ENCODE data around the gene NEURL2. TPM values are rescaled to one million over a fixed set of nuclear protein-coding genes. Genes with fewer than 3 reads are reported as not detected.
A peak's percentile ranks its signal among the peaks of the same experiment; 100 is the strongest.

NEURL2 gene
- polyA plus RNA-seq, 1 donor (not counting 4 experiments of a cell fraction or from before 2014, with no cell fraction given), result 0.49 TPM

DNA sequence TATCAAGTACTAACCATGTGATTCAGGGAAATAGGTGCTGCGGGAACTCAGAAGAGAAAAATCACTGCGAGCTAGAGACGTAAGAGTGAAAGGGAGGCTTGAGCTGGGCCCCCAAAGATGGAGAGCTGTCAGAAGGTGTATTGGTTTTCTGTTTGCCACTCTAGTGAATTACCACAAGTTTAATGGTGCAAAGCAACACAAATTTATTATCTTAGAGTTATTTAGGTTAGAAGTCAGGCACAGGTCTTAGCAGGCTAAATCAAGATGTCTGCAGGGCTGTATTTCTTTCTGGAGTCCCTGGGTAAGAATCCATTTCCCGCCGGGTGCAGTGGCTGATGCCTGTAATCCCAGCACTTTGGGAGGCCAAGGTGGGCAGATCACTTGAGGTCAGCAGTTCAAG, 31.1 kb downstream of the NEURL2 start:
- FAIRE-seq (no peak), DNase-seq (ENCODE audit: low read depth, low spot score) (no peak)
- H3K4me1 ChIP-seq (ENCODE audit: control insufficient read depth, extremely low read depth, insufficient read depth, low read length), result peaks cover 14% of the 10 kb centered on the region
- H3K36me3 ChIP-seq (ENCODE audit: control insufficient read depth in 2 of 2, extremely low read depth in 1 of 2, insufficient read depth in 2 of 2, low read length in 2 of 2), result no peaks in the 10 kb centered on the region
- no peaks in the 10 kb centered on the region for H4K20me1 ChIP-seq (ENCODE audit: control insufficient read depth, extremely low read depth, insufficient read depth, low read length)
- no peaks in the 10 kb centered on the region for H3K9me3 ChIP-seq (ENCODE audit: control insufficient read depth, low read depth, low read length)
- H2AFZ ChIP-seq (ENCODE audit: control insufficient read depth, low read length), result no peak overlapping the region
- H3K4me2 ChIP-seq (ENCODE audit: control insufficient read depth, extremely low read depth, insufficient read depth, low read depth, low read length), result no peak overlapping the region
- no peak overlapping the region for H3K4me3 ChIP-seq (ENCODE audit: control insufficient read depth in 2 of 3, extremely low read depth in 1 of 3, insufficient read depth in 2 of 3, low read depth in 1 of 3, low read length in 3 of 3)
- dilution Hi-C loops (cut with MboI; ENCODE audit: extremely low pct_ligation_motif_present, low sequenced_read_pairs), result no loop called here
- no peak overlapping the region for H3K27ac ChIP-seq (ENCODE audit: control insufficient read depth, insufficient read depth, low read length)
- no peak overlapping the region for H3K9ac ChIP-seq (ENCODE audit: control insufficient read depth, extremely low read depth, insufficient read depth, low read length)
- peaks cover 2% of the 10 kb centered on the region for H3K9me1 ChIP-seq (ENCODE audit: control insufficient read depth, extremely low read depth, insufficient read depth, low read length)
- H3K27me3 ChIP-seq (ENCODE audit: control insufficient read depth, extremely low read depth, insufficient read depth, low read length), result no peaks in the 10 kb centered on the region
- TF ChIP-seq, protein P1, sequence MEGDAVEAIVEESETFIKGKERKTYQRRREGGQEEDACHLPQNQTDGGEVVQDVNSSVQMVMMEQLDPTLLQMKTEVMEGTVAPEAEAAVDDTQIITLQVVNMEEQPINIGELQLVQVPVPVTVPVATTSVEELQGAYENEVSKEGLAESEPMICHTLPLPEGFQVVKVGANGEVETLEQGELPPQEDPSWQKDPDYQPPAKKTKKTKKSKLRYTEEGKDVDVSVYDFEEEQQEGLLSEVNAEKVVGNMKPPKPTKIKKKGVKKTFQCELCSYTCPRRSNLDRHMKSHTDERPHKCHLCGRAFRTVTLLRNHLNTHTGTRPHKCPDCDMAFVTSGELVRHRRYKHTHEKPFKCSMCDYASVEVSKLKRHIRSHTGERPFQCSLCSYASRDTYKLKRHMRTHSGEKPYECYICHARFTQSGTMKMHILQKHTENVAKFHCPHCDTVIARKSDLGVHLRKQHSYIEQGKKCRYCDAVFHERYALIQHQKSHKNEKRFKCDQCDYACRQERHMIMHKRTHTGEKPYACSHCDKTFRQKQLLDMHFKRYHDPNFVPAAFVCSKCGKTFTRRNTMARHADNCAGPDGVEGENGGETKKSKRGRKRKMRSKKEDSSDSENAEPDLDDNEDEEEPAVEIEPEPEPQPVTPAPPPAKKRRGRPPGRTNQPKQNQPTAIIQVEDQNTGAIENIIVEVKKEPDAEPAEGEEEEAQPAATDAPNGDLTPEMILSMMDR (optimal IDR thresholded peaks at IDR 0.05 in 1 of 3, IDR thresholded peaks at IDR 0.05 in 1 of 3, conservative IDR thresholded peaks at IDR 0.05 in 1 of 3; ENCODE audit: extremely low read depth in 1 of 3, insufficient read depth in 2 of 3, low read length in 3 of 3), result no peak
- H3K79me2 ChIP-seq (ENCODE audit: control insufficient read depth, insufficient read depth, low read length), result peaks cover 17% of the 10 kb centered on the region

DNA sequence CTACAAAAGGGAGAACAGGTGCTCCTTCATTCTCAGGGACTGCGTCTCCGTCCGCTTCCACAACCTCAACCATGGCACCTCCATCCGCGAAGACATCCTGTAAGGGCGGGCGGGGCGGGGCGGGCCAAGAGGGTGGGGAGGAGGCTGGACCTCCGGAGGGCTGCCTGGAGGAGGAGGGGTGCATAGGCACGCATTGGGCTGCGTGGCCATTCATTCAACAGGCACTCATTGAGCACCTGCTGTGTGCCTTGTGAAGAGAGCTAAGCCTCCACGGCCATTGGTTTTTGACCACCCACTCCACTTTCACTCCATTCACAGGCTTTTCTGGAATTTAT, 33.2 kb downstream of the NEURL2 start:
- dilution Hi-C loops (cut with MboI; ENCODE audit: extremely low pct_ligation_motif_present, low sequenced_read_pairs), result no loop called here
- Histone ChIP-seq H3K36me3 (ENCODE audit: control insufficient read depth in 2 of 2, extremely low read depth in 1 of 2, insufficient read depth in 2 of 2, low read length in 2 of 2) (no peaks in the 10 kb centered on the region), H3K27ac (ENCODE audit: control insufficient read depth, insufficient read depth, low read length) (peak overlapping the region; percentile 43), H3K4me3 (ENCODE audit: control insufficient read depth in 2 of 3, extremely low read depth in 1 of 3, insufficient read depth in 2 of 3, low read depth in 1 of 3, low read length in 3 of 3) (peak overlapping the region; percentile 77 to 98 (median 93)), H3K4me1 (ENCODE audit: control insufficient read depth, extremely low read depth, insufficient read depth, low read length) (peaks cover 14% of the 10 kb centered on the region), H3K9me3 (ENCODE audit: control insufficient read depth, low read depth, low read length) (no peaks in the 10 kb centered on the region), H3K9ac (ENCODE audit: control insufficient read depth, extremely low read depth, insufficient read depth, low read length) (peak overlapping the region; percentile 82), H3K79me2 (ENCODE audit: control insufficient read depth, insufficient read depth, low read length) (peaks cover 18% of the 10 kb centered on the region), H3K27me3 (ENCODE audit: control insufficient read depth, extremely low read depth, insufficient read depth, low read length) (no peaks in the 10 kb centered on the region), H4K20me1 (ENCODE audit: control insufficient read depth, extremely low read depth, insufficient read depth, low read length) (no peaks in the 10 kb centered on the region), H2AFZ (ENCODE audit: control insufficient read depth, low read length) (peak overlapping the region; percentile 87), H3K4me2 (ENCODE audit: control insufficient read depth, extremely low read depth, insufficient read depth, low read depth, low read length) (peak overlapping the region; percentile 99), H3K9me1 (ENCODE audit: control insufficient read depth, extremely low read depth, insufficient read depth, low read length) (no peaks in the 10 kb centered on the region)
- no peak for DNase-seq (ENCODE audit: low read depth, low spot score)
- no peak for TF ChIP-seq EZH2 (IDR thresholded peaks at IDR 0.05; ENCODE audit: low read length)
- TF ChIP-seq, protein P1 (optimal IDR thresholded peaks at IDR 0.05 in 1 of 3, IDR thresholded peaks at IDR 0.05 in 1 of 3, conservative IDR thresholded peaks at IDR 0.05 in 1 of 3; ENCODE audit: extremely low read depth in 1 of 3, insufficient read depth in 2 of 3, low read length in 3 of 3), result no peak
- FAIRE-seq, result no peak
